Fibroblast of the conjunctiva (primary cell): Measurements from ENCODE around the gene C4orf33.
A peak's percentile ranks its signal among the peaks of the same experiment; 100 is the strongest.
"Not testable (repeated sequence)": the region's sequence is repeated elsewhere in the genome, so short reads cannot be mapped to it uniquely, and the experiment has no call there.

Source experiments
- DNase-seq: peaks from one replicate; pipeline ENCODE4 v3.0.0-alpha.2; 2010; ENCODE audit warnings: low read depth

C4orf33 gene

GRCh38 chr4:129095811-129096454, at the start of gene C4orf33:
C4orf33 (plus strand) TSS chr4:129096152; CDS start chr4:129102611, 6,459 bp downstream.
- DNase-seq = peak; percentile 55

GRCh38 chr4:129059028-129059427, 36.9 kb upstream of the C4orf33 start:
- DNase-seq = no peak

- no peak for DNase-seq
These were observed 33.4 kb upstream of the C4orf33 start for GRCh38 chr4:129062580-129062979.

GRCh38 chr4:129063640-129064039, 32.3 kb upstream of the C4orf33 start:
- DNase-seq = no peak

- DNase-seq = peak; percentile 39
These were observed 31.2 kb upstream of the C4orf33 start for GRCh38 chr4:129064717-129065116.

GRCh38 chr4:129069537-129069936, 26.4 kb upstream of the C4orf33 start:
- not testable (repeated sequence) for DNase-seq

GRCh38 chr4:129077326-129077725, 18.6 kb upstream of the C4orf33 start:
- DNase-seq = no peak

GRCh38 chr4:129080129-129080528, 15.8 kb upstream of the C4orf33 start:
- no peak for DNase-seq

GRCh38 chr4:129082302-129082701, 13.7 kb upstream of the C4orf33 start:
- DNase-seq = no peak

- no peak for DNase-seq
These were observed 10.5 kb upstream of the C4orf33 start for GRCh38 chr4:129085472-129085871.

GRCh38 chr4:129087516-129087915, 8.4 kb upstream of the C4orf33 start:
- DNase-seq = no peak

- no peak for DNase-seq
These were observed 3.2 kb upstream of the C4orf33 start for GRCh38 chr4:129092631-129093190.

GRCh38 chr4:129093191-129093920, 2.6 kb upstream of the C4orf33 start, which contains the start of gene SCLT1:
SCLT1 (minus strand) TSS chr4:129093539; CDS start chr4:129093103, 436 bp downstream.
- peak; percentile 96 for DNase-seq

GRCh38 chr4:129094347-129094746, 1.6 kb upstream of the C4orf33 start:
- DNase-seq = no peak

- DNase-seq = no peak
These were observed 2.6 kb downstream of the C4orf33 start for GRCh38 chr4:129098531-129099001.

GRCh38 chr4:129109965-129110824, 14.2 kb downstream of the C4orf33 start:
- DNase-seq = no peak

- DNase-seq = no peak
These were observed 15.0 kb downstream of the C4orf33 start for GRCh38 chr4:129110931-129111330.

- no peak for DNase-seq
These were observed 16.0 kb downstream of the C4orf33 start for GRCh38 chr4:129111919-129112318.

GRCh38 chr4:129113434-129113833, 17.5 kb downstream of the C4orf33 start:
- no peak for DNase-seq

GRCh38 chr4:129113919-129114318, 18.0 kb downstream of the C4orf33 start:
- no peak for DNase-seq

- DNase-seq = no peak
These were observed 21.8 kb downstream of the C4orf33 start for GRCh38 chr4:129117705-129118104.

- not testable (repeated sequence) for DNase-seq
These were observed 30.7 kb downstream of the C4orf33 start for GRCh38 chr4:129126614-129127013.
